Left kidney (tissue), 8 donors: ENCODE measurements around the gene HIVEP3. TPM values are rescaled to one million over a fixed set of nuclear protein-coding genes. Genes with fewer than 3 reads are reported as not detected.
A peak's percentile ranks its signal among the peaks of the same experiment; 100 is the strongest.
"Not testable (repeated sequence)": the region's sequence is repeated elsewhere in the genome, so short reads cannot be mapped to it uniquely, and the experiment has no call there.

Experiments used
- DNase-seq: peaks from one replicate; pipeline ENCODE4 v3.0.0-alpha.2; 2013
- long read RNA-seq, 8 donors: transcript quantifications; one replicate each; lab custom pipeline, GENCODE V29; 2026
- polyA plus RNA-seq: library from polyadenylated mRNA; unstranded; fragments of 120-200 nt; gene quantifications from one replicate; pipeline ENCODE4 v1.2.1, GENCODE V29; 2013; ENCODE audit not compliant: insufficient read length

HIVEP3 gene
- 4.0 TPM for polyA plus RNA-seq
- long read RNA-seq, donor 1, partial matches to known transcripts, result 0 of 3 reads
- long read RNA-seq, donor 1, other reads (novel, unspliced or antisense), result 0 of 3 reads
- long read RNA-seq, donor 2, result 0 reads
- long read RNA-seq, donor 3, partial matches to known transcripts, result 0 of 1 reads
- long read RNA-seq, donor 3, other reads (novel, unspliced or antisense), result 0 of 1 reads
- long read RNA-seq, donor 4, result 0 reads
- long read RNA-seq, donor 5, result 0 reads
- long read RNA-seq, donor 6, result 0 reads
- long read RNA-seq, donor 7, partial matches to known transcripts, result 0 of 2 reads
- long read RNA-seq, donor 7, other reads (novel, unspliced or antisense), result 0 of 2 reads
- long read RNA-seq, donor 8, partial matches to known transcripts, result 0 of 1 reads
- long read RNA-seq, donor 8, other reads (novel, unspliced or antisense), result 0 of 1 reads

- no peak for DNase-seq
Observed at GRCh38 chr1:41918450-41919043, at the start of gene HIVEP3. Gene HIVEP3, minus strand, starts transcription at chr1:41918922.

GRCh38 chr1:41964400-41964799 lies 45.7 kb upstream of the HIVEP3 start:
- DNase-seq, result no peak

- DNase-seq, result no peak
Observed at GRCh38 chr1:41963636-41964035, 44.9 kb upstream of the HIVEP3 start.

DNA sequence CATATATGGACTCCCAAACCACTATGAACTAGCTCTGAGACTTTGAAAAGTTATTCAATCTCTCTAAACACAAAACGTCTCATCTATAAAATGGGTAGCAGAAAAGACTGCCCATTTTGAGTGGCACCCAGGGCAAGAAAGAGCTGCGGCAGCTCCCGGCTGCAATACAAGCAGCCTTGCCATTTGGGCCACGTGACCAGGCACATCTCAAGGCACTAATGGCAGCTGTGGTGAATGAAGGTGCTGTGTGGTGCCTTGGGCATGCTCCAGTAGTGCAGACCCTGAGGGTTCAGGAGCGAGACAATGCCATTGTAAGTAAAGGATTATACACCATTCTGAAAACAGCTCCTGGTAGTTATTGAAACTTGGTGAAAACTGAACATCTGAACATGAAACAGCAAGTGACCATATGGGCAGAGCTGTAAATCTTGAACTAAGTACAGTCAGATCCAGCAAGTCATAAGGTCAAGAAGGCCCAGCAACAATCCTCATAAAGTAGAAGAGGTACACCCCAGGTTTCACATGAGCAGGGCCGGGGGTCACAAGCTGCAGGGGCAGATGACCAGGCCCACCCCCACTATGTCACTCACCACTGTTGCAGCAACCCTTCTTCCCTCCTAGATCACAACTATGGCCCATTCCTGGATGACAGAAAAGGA lies 39.4 kb upstream of the HIVEP3 start:
- DNase-seq, result no peak

- DNase-seq, result no peak
Observed at GRCh38 chr1:41957568-41957967, 38.8 kb upstream of the HIVEP3 start.

DNA sequence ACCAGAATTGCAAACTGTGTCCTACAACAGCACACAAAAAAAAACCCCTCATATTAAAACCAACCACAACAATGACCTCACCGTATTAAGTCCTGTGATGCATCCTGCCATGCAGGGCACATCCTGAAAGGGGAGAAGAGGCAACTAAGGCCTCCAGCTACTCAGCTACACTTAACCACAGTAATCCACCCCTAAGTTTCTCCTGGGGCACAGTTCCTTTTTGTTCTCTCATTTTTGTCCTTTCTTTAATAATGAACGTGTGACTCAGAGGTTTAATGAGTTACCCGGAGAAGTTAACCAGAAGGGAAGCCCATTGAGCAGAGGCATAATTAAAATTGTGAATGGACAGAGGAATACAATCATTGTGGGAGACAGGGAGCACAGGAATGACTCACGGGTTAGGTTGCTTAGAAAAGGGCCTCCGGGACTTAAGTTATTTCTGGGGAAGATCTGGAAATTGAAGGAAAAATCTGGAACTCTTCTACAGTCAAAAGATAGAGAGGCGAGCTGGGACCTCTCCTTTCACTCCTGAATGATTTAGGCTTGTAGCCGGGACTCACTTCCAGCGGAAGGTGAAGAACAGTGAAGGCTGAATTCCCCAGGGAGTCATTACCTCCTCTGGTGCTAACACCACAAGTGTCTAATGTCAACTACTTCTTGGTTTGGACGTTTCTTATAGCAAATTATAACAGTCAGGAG lies 36.9 kb upstream of the HIVEP3 start:
- DNase-seq, result peak; percentile 17

DNA sequence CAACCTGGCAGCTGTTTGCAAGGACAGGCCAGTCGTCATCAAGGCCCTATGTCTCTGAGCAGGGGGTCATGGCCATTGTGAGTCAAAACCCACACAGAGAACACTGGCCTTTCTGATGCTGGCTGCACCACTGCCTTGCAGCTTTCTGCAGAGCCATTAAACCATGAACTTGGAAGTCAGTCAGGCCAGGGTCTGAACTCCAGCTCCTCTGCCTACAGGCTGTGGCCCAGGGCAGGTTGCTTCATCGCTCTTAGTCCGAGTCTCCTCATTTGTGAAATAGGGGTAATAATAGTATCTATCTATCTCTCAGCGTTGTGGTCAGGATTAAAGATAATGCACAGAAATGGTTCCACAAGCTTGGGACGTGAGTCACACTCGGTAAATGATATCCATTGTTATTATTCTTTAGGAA lies 35.8 kb upstream of the HIVEP3 start:
- DNase-seq, result no peak

- DNase-seq, result no peak
Observed at GRCh38 chr1:41953291-41953690, 34.6 kb upstream of the HIVEP3 start.

- DNase-seq, result no peak
Observed at GRCh38 chr1:41952208-41952607, 33.5 kb upstream of the HIVEP3 start.

- not testable (repeated sequence) for DNase-seq
Observed at GRCh38 chr1:41951492-41951891, 32.8 kb upstream of the HIVEP3 start.

DNA sequence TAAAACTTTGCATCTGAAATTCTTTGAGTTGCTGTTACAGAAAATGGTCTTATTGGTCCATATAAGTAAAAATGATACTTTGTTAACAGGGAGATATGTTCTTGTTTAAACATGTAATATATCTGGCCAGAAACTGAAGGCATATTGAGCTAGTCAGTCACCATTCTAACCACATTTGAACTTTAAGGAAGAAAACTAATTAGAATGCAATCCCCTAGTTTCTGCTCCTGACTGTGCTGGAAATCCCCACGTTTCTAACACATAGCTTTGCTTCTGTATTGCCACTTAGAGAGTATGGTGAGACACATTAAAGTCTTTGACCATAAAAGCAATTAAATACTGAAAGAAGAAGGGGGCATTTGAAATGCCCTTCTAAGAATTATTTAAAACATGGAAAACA lies 32.1 kb upstream of the HIVEP3 start:
- DNase-seq, result no peak

DNA sequence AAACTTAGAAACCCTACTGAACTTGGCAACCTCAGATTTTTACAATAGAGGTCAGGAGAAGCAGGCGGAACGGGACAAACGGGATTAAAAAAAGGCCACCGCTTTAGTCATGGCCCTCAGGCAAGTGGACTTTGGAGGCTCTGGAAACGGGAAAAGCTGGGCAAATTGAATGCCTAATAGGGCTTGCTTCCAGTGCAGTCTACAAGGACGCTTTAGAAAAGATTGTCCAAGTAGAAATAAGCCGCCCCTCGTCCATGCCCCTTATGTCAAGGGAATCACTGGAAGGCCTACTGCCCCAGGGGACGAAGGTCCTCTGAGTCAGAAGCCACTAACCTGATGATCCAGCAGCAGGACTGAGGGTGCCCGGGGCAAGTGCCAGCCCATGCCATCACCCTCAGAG lies 27.2 kb upstream of the HIVEP3 start:
- DNase-seq, result not testable (repeated sequence)

GRCh38 chr1:41943717-41944116 lies 25.0 kb upstream of the HIVEP3 start:
- DNase-seq, result no peak

DNA sequence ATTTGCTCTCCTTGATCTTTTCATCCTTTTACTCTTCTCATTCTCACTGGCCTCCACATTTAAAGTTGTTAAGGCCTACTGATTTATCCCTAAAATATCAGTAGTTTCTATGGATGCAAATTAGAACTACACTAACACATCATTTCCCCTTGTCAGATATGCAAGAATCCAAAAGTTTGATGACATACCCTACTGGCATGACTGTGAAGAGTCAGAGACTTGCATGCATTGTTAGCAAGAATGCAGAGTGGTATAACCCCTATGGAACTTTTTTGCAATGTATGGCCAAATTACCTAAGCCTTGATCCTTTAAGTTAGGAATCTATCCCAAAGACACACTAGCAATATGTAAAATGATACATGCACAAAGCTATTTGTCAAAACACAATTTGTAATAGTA lies 23.6 kb upstream of the HIVEP3 start:
- no peak for DNase-seq

DNA sequence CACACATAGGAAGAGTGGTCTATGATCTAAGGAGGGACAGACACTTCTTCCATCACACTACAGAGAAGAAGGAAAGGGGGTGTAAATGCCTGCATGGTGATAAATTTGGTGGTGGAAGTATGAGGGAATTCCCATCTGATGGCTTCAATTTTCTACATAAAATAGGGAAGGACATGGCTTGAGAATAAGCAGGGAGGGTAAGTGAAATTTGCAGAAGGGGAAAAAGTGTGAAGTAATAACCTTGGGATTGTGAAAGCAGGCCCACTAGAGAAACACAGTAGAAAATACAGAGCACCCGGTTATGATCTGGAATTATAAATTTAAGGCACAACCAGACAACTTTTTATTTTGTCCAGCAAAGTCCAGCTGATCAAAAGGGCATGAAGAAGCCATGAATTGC lies 22.7 kb upstream of the HIVEP3 start:
- no peak for DNase-seq

DNA sequence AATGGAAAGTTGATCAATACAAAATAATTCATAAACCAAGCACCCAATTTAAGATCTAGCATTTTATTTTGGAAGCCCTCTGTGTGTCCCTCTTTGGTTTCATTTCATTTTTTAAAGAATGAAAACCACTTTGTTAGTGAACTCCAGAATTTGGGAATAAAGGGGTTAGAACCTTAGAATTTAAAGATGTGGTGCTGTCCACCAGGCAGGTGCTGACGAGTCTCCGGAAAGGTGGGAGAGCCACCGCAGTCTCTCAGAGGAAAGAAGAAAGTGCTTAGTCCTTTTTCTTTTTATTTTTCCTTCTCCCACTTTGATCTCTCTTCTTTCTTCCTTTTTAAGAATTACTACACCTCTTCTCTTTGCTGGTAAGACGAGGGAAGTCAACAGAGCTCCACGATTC lies 20.5 kb upstream of the HIVEP3 start:
- no peak for DNase-seq

GRCh38 chr1:41936107-41936506 lies 17.4 kb upstream of the HIVEP3 start:
- DNase-seq, result no peak

DNA sequence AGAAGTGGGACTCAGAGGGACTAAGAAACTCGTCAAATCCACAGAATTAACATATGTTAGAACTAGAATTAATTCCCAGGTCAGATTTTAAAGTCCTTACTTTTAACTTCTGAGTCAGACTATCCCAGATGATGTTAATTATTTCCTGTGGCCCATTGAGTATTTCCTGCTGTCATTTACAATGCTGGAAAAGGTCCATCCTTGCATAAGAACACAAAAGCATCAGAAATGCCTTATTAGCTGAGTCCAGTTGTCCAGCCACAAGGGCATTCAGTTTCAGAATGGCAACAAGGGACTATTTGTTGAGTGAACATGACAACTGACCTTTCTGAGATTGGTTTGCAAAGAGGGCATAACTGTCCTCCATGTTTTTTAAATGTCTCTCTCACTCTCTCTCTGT lies 16.5 kb upstream of the HIVEP3 start:
- DNase-seq, result no peak

DNA sequence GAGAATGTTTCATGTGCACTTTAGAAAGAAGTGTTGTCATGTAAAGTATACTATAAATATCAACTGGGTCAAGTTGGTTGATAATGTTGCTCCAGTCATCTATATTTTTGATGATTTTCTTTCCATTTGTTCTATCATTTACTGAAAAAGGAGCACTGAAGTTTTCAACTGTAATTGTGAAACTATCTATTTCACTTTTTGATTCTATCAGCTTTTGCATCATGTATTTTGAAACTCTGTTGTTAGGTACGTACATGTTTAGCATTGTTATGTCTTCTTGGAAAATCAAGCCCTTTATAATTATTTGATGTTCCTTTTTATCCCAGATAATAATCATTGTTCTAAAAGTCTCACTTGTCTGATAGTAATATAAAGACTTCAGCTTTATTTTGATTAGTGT lies 14.4 kb upstream of the HIVEP3 start:
- no peak for DNase-seq

GRCh38 chr1:41931578-41931977 lies 12.9 kb upstream of the HIVEP3 start:
- no peak for DNase-seq

DNA sequence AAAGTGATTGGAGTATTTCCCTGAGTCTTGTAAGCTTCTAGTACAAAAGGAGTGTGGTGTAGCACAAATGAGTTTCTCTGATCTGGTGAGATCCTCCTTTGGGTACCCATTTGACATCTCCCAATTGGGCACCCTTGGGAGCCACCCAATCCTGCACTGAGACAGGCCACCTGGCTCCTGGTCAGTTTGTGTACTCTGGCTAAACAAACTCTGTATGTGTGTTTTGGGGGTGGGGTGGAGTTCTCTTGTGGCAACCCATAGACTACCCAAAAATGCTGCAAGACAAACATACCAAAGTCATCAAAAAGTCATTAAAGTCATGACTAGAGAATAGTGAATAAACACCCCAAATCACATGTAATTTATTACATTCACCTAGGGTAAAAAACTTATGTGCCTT lies 8.4 kb upstream of the HIVEP3 start:
- no peak for DNase-seq

DNA sequence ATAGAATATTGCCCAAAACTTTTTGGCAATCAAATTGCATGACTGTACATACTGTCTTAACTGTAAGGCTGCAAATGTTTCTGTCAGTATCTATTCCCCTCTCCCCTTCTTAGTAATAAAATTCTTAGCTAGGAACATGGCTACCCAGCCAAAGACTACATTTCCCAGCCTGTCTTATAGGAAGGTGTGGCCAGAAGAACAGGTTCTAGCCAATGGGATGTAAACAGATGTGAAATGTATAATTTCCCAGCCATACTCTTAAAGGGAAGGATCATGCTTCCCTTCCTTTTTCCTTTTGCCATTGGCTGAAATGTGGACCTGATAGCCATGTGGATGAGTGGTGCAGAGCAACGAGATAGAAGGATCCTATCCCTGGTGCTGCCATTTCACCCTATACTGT lies 7.0 kb upstream of the HIVEP3 start:
- DNase-seq, result no peak

- no peak for DNase-seq
Observed at GRCh38 chr1:41924911-41925310, 6.2 kb upstream of the HIVEP3 start.
